Lower leg skin (tissue), 4 donors: ENCODE data around the gene UBE2G2. TPM values are rescaled to one million over a fixed set of nuclear protein-coding genes. Genes with fewer than 3 reads are reported as not detected.

ENCODE experiments used
- DNase-seq, 2 donors: peaks; one replicate each; pipeline ENCODE4 v3.0.0-alpha.2; 2019; ENCODE audit warnings: low spot score in 2 of 2
- H3K4me3 ChIP-seq: fragments of 200-600 bp; sonication (generic); 2 replicates; pipeline ENCODE4 v1.5.1; 2017; ENCODE audit warnings: mild to moderate bottlenecking, low read depth; ENCODE audit not compliant: poor library complexity, severe bottlenecking
- POLR2A ChIP-seq, 2 donors: fragments of 450-650 bp; IDR thresholded peaks; one replicate each; pipeline ENCODE4 v1.6.1; 2016 to 2017; ENCODE audit warnings: antibody characterized with exemption in 2 of 2, mild to moderate bottlenecking in 1 of 2, moderate library complexity in 1 of 2
- WGBS, 2 donors: methylation state at CpG; one replicate each; pipeline ENCODE4 v1.1.5; 2018; 5-methylcytosine and 5-hydroxymethylcytosine counted together
- intact Hi-C: fragments of 100-400 bp; cut with DNase I; formaldehyde crosslinking; loops from one replicate; pipeline ENCODE4 v1.15.0; 2023; ENCODE audit warnings: low total_unique reads
- total RNA-seq, 4 donors: library from RNA; depleted of rRNA; stranded (reverse); fragments of >200 nt; gene quantifications; one replicate each; pipeline ENCODE4 v1.1.0, GENCODE V29; 2016
- TF ChIP-seq, protein P1 (sequence below), 3 donors: fragments of 450-650 bp; IDR thresholded peaks; one replicate each; pipeline ENCODE4 v1.5.1; 2016; ENCODE audit warnings: antibody characterized with exemption in 3 of 3, mild to moderate bottlenecking in 3 of 3, moderate library complexity in 2 of 3

The UBE2G2 gene
- total RNA-seq, 4 donors from 2014 or later: 37.2 to 61.8 (median 49.8) TPM

GRCh38 chr21:44802396-44803153, 955 bp upstream of the UBE2G2 start:
- intact Hi-C loops: loop anchor here (10.0 kb wide), 1 partner anchor 132 kb away; no protein-coding TSS in a partner anchor
- H3K4me3 ChIP-seq: peak overlapping the region; percentile 76
- TF ChIP-seq, protein P1, sequence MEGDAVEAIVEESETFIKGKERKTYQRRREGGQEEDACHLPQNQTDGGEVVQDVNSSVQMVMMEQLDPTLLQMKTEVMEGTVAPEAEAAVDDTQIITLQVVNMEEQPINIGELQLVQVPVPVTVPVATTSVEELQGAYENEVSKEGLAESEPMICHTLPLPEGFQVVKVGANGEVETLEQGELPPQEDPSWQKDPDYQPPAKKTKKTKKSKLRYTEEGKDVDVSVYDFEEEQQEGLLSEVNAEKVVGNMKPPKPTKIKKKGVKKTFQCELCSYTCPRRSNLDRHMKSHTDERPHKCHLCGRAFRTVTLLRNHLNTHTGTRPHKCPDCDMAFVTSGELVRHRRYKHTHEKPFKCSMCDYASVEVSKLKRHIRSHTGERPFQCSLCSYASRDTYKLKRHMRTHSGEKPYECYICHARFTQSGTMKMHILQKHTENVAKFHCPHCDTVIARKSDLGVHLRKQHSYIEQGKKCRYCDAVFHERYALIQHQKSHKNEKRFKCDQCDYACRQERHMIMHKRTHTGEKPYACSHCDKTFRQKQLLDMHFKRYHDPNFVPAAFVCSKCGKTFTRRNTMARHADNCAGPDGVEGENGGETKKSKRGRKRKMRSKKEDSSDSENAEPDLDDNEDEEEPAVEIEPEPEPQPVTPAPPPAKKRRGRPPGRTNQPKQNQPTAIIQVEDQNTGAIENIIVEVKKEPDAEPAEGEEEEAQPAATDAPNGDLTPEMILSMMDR (IDR thresholded peaks at IDR 0.05): no peak
- no peak for TF ChIP-seq POLR2A (IDR thresholded peaks at IDR 0.05)
- WGBS, 2 donors: 32 to 44% methylated on average over 17 to 23 of the region's 32 CpGs
- DNase-seq: no peak

GRCh38 chr21:44800971-44801467, 601 bp downstream of the UBE2G2 start:
- intact Hi-C loops: loop anchor here (10.0 kb wide), 1 partner anchor 134 kb away; no protein-coding TSS in a partner anchor
- no peak for DNase-seq
- H3K4me3 ChIP-seq: peak overlapping the region; percentile 76
- 2% methylated on average over 17 of the region's 17 CpGs for WGBS, 2 donors
- TF ChIP-seq, protein P1 (IDR thresholded peaks at IDR 0.05): no peak
- no peak for TF ChIP-seq POLR2A (IDR thresholded peaks at IDR 0.05)

- intact Hi-C loops: loop anchor here (10.0 kb wide), 1 partner anchor 135 kb away; no protein-coding TSS in a partner anchor
- DNase-seq: no peak
- 36 to 45% methylated on average over 12 of the region's 12 CpGs for WGBS, 2 donors
- no peak overlapping the region for H3K4me3 ChIP-seq
- TF ChIP-seq, protein P1 (IDR thresholded peaks at IDR 0.05): no peak
- TF ChIP-seq POLR2A (IDR thresholded peaks at IDR 0.05): no peak
Observed at GRCh38 chr21:44800103-44800502, 1.5 kb downstream of the UBE2G2 start.

- WGBS, 2 donors: 54 to 60% methylated on average over 1 of the region's 1 CpG
- intact Hi-C loops: loop anchor here (10.0 kb wide), 1 partner anchor 135 kb away; no protein-coding TSS in a partner anchor
- H3K4me3 ChIP-seq: no peak overlapping the region
- DNase-seq: no peak
- TF ChIP-seq POLR2A (IDR thresholded peaks at IDR 0.05): no peak
- TF ChIP-seq, protein P1 (IDR thresholded peaks at IDR 0.05): no peak
Observed at GRCh38 chr21:44799646-44800045, 2.0 kb downstream of the UBE2G2 start.

DNA sequence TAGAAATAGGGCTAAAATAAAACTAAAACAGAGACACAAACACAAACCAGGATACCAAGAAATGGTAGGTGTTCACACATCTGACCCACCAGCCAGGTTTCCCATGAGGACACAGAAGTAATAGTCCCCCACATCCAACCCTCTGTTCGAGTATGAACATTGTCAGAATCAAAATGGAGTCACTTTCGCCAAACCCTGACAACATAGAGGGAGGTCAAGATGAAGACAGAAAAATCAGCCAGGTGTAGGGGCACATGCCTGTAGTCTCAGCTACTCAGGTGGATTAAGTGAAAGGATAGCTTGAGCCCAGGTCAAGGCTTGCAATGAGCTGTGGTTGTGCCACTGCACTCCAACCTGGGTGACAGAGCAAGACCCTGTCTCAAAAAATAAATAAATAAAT, 3.8 kb downstream of the UBE2G2 start:
- H3K4me3 ChIP-seq: no peak overlapping the region
- TF ChIP-seq POLR2A (IDR thresholded peaks at IDR 0.05): no peak
- TF ChIP-seq, protein P1 (IDR thresholded peaks at IDR 0.05): no peak
- DNase-seq: no peak
- 93 to 94% methylated on average over 2 of the region's 2 CpGs for WGBS, 2 donors
- intact Hi-C loops: no loop called here
